Measurements from ENCODE around the gene CA10.

- no peak for TF ChIP-seq CTCF (IDR thresholded peaks at IDR 0.05)
- no peak for TF ChIP-seq POLR2A (IDR thresholded peaks at IDR 0.05)
- TF ChIP-seq POLR2AphosphoS5 (IDR thresholded peaks at IDR 0.05) = no peak
- no peak for TF ChIP-seq EP300 (IDR thresholded peaks at IDR 0.05)
Observed at GRCh38 chr17:51650772-51651171, 507.7 kb downstream of the CA10 start.

Measured in gastroesophageal sphincter (tissue), 3 donors.